B cell (primary cell): ENCODE results near the gene THBS4. TPM values are rescaled to one million over a fixed set of nuclear protein-coding genes. Genes with fewer than 3 reads are reported as not detected.

Experiments used
- ATAC-seq: fragments of 200-7000 bp; cut with Tn5 transposase; one replicate; pipeline ENCODE4 v1.10.0; 2021; ENCODE audit warnings: low read depth, mild to moderate bottlenecking, moderate number of reproducible peaks, moderate library complexity
- CTCF ChIA-PET: fragments of 350-600 bp; sonication (Branson Sonifier 250); formaldehyde crosslinking; loops from one replicate; lab custom pipeline; 2021; ENCODE audit warnings: antibody characterized with exemption, inconsistent platforms; lab: Charles Lee
- POLR2A ChIA-PET: fragments of 350-600 bp; sonication (Branson Sonifier 250); formaldehyde crosslinking; loops from one replicate; lab custom pipeline; 2021; ENCODE audit warnings: antibody characterized with exemption; lab: Charles Lee
- DNase-seq: peaks from one replicate; pipeline ENCODE4 v3.0.0; 2013
- H2AFZ ChIP-seq: 2 replicates; pipeline ENCODE4 v1.6.1; 2012; ENCODE audit warnings: mild to moderate bottlenecking, low read depth, low read length; ENCODE audit not compliant: insufficient read depth, poor library complexity, severe bottlenecking
- H3K27ac ChIP-seq, 2 donors: 1 replicate in 1 of 2; 2 replicates in 1 of 2; pipeline ENCODE4 v1.5.1; 2012 to 2013; ENCODE audit warnings: low read length in 2 of 2, mild to moderate bottlenecking in 2 of 2, moderate library complexity in 1 of 2
- H3K27me3 ChIP-seq, 4 experiments: fragments of 200-600 bp in 1 of 4; sonication (generic) in 1 of 4; replicated peaks in 1 of 4; 1 replicate in 2 of 4; 2 replicates in 2 of 4; pipeline versions ENCODE4 v1.6.1 to v1.7.0; 2013 to 2016; ENCODE audit warnings: low read length in 3 of 4, mild to moderate bottlenecking in 2 of 4, mixed read lengths in 1 of 4, moderate library complexity in 1 of 4; ENCODE audit not compliant: insufficient read depth in 4 of 4, control insufficient read depth in 3 of 4; ENCODE audit errors: control extremely low read depth in 1 of 4
- H3K36me3 ChIP-seq, 2 experiments: replicated peaks in 1 of 2; 1 replicate in 1 of 2; 2 replicates in 1 of 2; pipeline versions ENCODE4 v1.6.1 to v1.7.1; 2013; ENCODE audit warnings: low read length in 1 of 2; ENCODE audit not compliant: insufficient read depth in 2 of 2, control insufficient read depth in 1 of 2; ENCODE audit errors: control extremely low read depth in 1 of 2, extremely low read depth in 1 of 2
- H3K4me1 ChIP-seq, 2 donors: fragments of 200-600 bp in 1 of 2; sonication (generic) in 1 of 2; 1 replicate in 1 of 2; 2 replicates in 1 of 2; pipeline versions ENCODE4 v1.5.1 to v1.6.1; 2013 to 2017; ENCODE audit warnings: low read length in 2 of 2; ENCODE audit not compliant: control insufficient read depth in 2 of 2, insufficient read depth in 2 of 2
- H3K4me2 ChIP-seq: replicated peaks from 2 replicates; pipeline ENCODE3; 2012; ENCODE audit warnings: mild to moderate bottlenecking, low read depth, low read length; ENCODE audit not compliant: poor library complexity, severe bottlenecking
- H3K4me3 ChIP-seq, 5 experiments: fragments of 200-600 bp in 1 of 5; sonication (generic) in 1 of 5; 1 replicate in 3 of 5; 2 replicates in 2 of 5; pipeline versions ENCODE4 v1.5.1 to v1.7.0; 2011 to 2016; ENCODE audit warnings: low read length in 4 of 5, mild to moderate bottlenecking in 4 of 5, low read depth in 2 of 5, control low read depth in 1 of 5, moderate library complexity in 1 of 5; ENCODE audit not compliant: insufficient read depth in 1 of 5; ENCODE audit errors: control extremely low read depth in 1 of 5, extremely low read depth in 1 of 5
- H3K79me2 ChIP-seq: fragments of 200-600 bp; sonication (generic); one replicate; pipeline ENCODE4 v1.6.0; 2016; ENCODE audit warnings: low read length; ENCODE audit not compliant: control insufficient read depth, insufficient read depth
- H3K9ac ChIP-seq: fragments of 200-600 bp; sonication (generic); 2 replicates; pipeline ENCODE4 v1.6.1; 2017; ENCODE audit warnings: mild to moderate bottlenecking, low read length, moderate library complexity
- H3K9me3 ChIP-seq, 3 donors: one replicate each; pipeline versions ENCODE4 v1.6.1 to v1.7.1; 2013; ENCODE audit warnings: low read length in 2 of 3; ENCODE audit not compliant: control insufficient read depth in 2 of 3, insufficient read depth in 1 of 3; ENCODE audit errors: control extremely low read depth in 1 of 3
- H4K20me1 ChIP-seq: 2 replicates; pipeline ENCODE4 v1.6.0; 2012; ENCODE audit warnings: mild to moderate bottlenecking, low read length; ENCODE audit not compliant: insufficient read depth, control insufficient read depth, poor library complexity, severe bottlenecking
- H3K27ac Mint-ChIP-seq: one replicate; pipeline ENCODE4 v1.8.0; 2021; ENCODE audit warnings: mixed read lengths
- H3K27me3 Mint-ChIP-seq: one replicate; pipeline ENCODE4 v1.8.0; 2021; ENCODE audit warnings: mixed read lengths
- H3K4me1 Mint-ChIP-seq: one replicate; pipeline ENCODE4 v1.8.0; 2021; ENCODE audit warnings: mixed read lengths
- H3K4me3 Mint-ChIP-seq: one replicate; pipeline ENCODE4 v1.8.0; 2021; ENCODE audit warnings: mixed read lengths
- H3K9me3 Mint-ChIP-seq: one replicate; pipeline ENCODE4 v1.8.0; 2022; ENCODE audit warnings: mixed read lengths; ENCODE audit not compliant: insufficient read depth
- CTCF ChIP-seq: fragments of 200-600 bp; IDR thresholded peaks from one replicate; pipeline ENCODE4 v1.8.0; 2022; ENCODE audit warnings: antibody characterized with exemption, mild to moderate bottlenecking
- EZH2 ChIP-seq: IDR thresholded peaks from 2 replicates; pipeline ENCODE4 v1.6.1; 2012; ENCODE audit warnings: borderline replicate concordance, low read depth, mild to moderate bottlenecking, moderate library complexity, low read length; ENCODE audit not compliant: insufficient read depth, poor library complexity, severe bottlenecking
- WGBS: methylation state at CpG from one replicate; pipeline ENCODE4 v1.1.5; 2013; ENCODE audit warnings: missing lambda C conversion rate; ENCODE audit not compliant: insufficient coverage; 5-methylcytosine and 5-hydroxymethylcytosine counted together
- intact Hi-C: fragments of 100-400 bp; cut with micrococcal nuclease; formaldehyde crosslinking; loops from one replicate; pipeline ENCODE4 v1.10.0; 2022
- polyA plus RNA-seq: library from polyadenylated mRNA; depleted of rRNA; stranded (reverse); fragments of >200 nt; gene quantifications from 2 replicates; pipeline ENCODE4 v1.2.3, GENCODE V29; 2012
- total RNA-seq, 2 donors: library from RNA; stranded (reverse); fragments of 120-200 nt in 1 of 2; gene quantifications; 1 replicate in 1 of 2; 2 replicates in 1 of 2; pipeline versions ENCODE4 v1.2.3 to v1.2.4, GENCODE V29; 2013 to 2022

THBS4 gene
- total and polyA plus RNA-seq, 2 donors (not counting 1 experiment from before 2014, with no cell fraction given): 0.49 to 0.57 TPM

GRCh38 chr5:80055491-80056170 lies 20.5 kb downstream of the THBS4 start:
- Histone ChIP-seq H3K79me2 (no peaks in the 10 kb centered on the region), H3K9me3 (no peaks in the 10 kb centered on the region), H4K20me1 (no peaks in the 10 kb centered on the region), H3K27ac (no peak overlapping the region), H2AFZ (no peak overlapping the region), H3K4me2 (no peak overlapping the region), H3K27me3 (no peaks in the 10 kb centered on the region), H3K36me3 (no peaks in the 10 kb centered on the region), H3K4me1 (no peaks in the 10 kb centered on the region), H3K4me3 (no peak overlapping the region), H3K9ac (no peak overlapping the region)
- Mint-ChIP-seq H3K27ac (no peak overlapping the region), H3K9me3 (no peaks in the 10 kb centered on the region), H3K27me3 (peaks cover 14% of the 10 kb centered on the region), H3K4me1 (no peaks in the 10 kb centered on the region), H3K4me3 (no peak overlapping the region)
- ATAC-seq (no peak), DNase-seq (no peak)
- intact Hi-C loops: no loop called here
- TF ChIP-seq EZH2: no peak
- TF ChIP-seq CTCF: no peak
- CTCF ChIA-PET: no interaction called here
- 80% methylated on average over 11 of the region's 11 CpGs for WGBS
- POLR2A ChIA-PET: no interaction called here

- Mint-ChIP-seq H3K9me3 (no peaks in the 10 kb centered on the region), H3K4me1 (no peaks in the 10 kb centered on the region), H3K27me3 (peaks cover 10% of the 10 kb centered on the region), H3K27ac (no peak overlapping the region), H3K4me3 (no peak overlapping the region)
- Histone ChIP-seq H3K36me3 (no peaks in the 10 kb centered on the region), H3K27me3 (no peaks in the 10 kb centered on the region), H3K4me3 (no peak overlapping the region), H3K9me3 (no peaks in the 10 kb centered on the region), H3K27ac (no peak overlapping the region), H2AFZ (no peak overlapping the region), H3K4me2 (no peak overlapping the region), H3K4me1 (no peaks in the 10 kb centered on the region), H3K79me2 (no peaks in the 10 kb centered on the region), H3K9ac (no peak overlapping the region), H4K20me1 (no peaks in the 10 kb centered on the region)
- TF ChIP-seq CTCF: no peak
- DNase-seq (no peak), ATAC-seq (no peak)
- WGBS: no CpG with 5 or more reads among the region's 2 CpGs
- intact Hi-C loops: no loop called here
- ChIA-PET CTCF (no interaction called here), POLR2A (no interaction called here)
Measured at GRCh38 chr5:80057099-80057498, 22.0 kb downstream of the THBS4 start.
